CD4-positive, alpha-beta T cell (primary cell): ENCODE results near the gene ATP6V0D1. TPM values are rescaled to one million over a fixed set of nuclear protein-coding genes. Genes with fewer than 3 reads are reported as not detected.

Source experiments
- ATAC-seq: fragments of 200-7000 bp; cut with Tn5 transposase; one replicate; pipeline ENCODE4 v1.10.0; 2022; ENCODE audit warnings: mild to moderate bottlenecking; ENCODE audit not compliant: poor library complexity
- CTCF ChIA-PET: fragments of 350-600 bp; sonication (Branson Sonifier 250); formaldehyde crosslinking; loops from one replicate; lab custom pipeline; 2021; ENCODE audit warnings: antibody characterized with exemption, inconsistent platforms; lab: Charles Lee
- POLR2A ChIA-PET: fragments of 350-600 bp; sonication (Branson Sonifier 250); formaldehyde crosslinking; loops from one replicate; lab custom pipeline; 2021; ENCODE audit warnings: antibody characterized with exemption, inconsistent platforms; lab: Charles Lee
- DNase-seq, 14 experiments: peaks; one replicate each; pipeline ENCODE4 v3.0.0-alpha.2; 2013 to 2020; ENCODE audit warnings: mixed read lengths in 2 of 14
- H3K27ac ChIP-seq, 2 donors: one replicate each; pipeline versions ENCODE4 v1.5.1 to v1.7.0; 2013; ENCODE audit warnings: low read length in 2 of 2, low read depth in 1 of 2, mild to moderate bottlenecking in 1 of 2
- H3K27me3 ChIP-seq, 2 experiments: 1 replicate in 1 of 2; 2 replicates in 1 of 2; pipeline versions ENCODE4 v1.6.1 to v1.7.0; 2013; ENCODE audit warnings: low read length in 2 of 2, control low read depth in 1 of 2, mild to moderate bottlenecking in 1 of 2, moderate library complexity in 1 of 2; ENCODE audit not compliant: insufficient read depth in 2 of 2, control insufficient read depth in 1 of 2
- H3K36me3 ChIP-seq: one replicate; pipeline ENCODE4 v1.6.1; 2013; ENCODE audit warnings: low read length, control low read depth; ENCODE audit not compliant: insufficient read depth
- H3K4me1 ChIP-seq: one replicate; pipeline ENCODE4 v1.6.1; 2013; ENCODE audit warnings: low read length, control low read depth; ENCODE audit not compliant: insufficient read depth
- H3K4me3 ChIP-seq: one replicate; pipeline ENCODE4 v1.5.1; 2013; ENCODE audit warnings: mild to moderate bottlenecking, low read length, moderate library complexity
- H3K9me3 ChIP-seq, 2 experiments: 1 replicate in 1 of 2; 2 replicates in 1 of 2; pipeline versions ENCODE4 v1.6.1 to v1.7.0; 2013; ENCODE audit warnings: low read length in 2 of 2, mild to moderate bottlenecking in 2 of 2, control low read depth in 1 of 2, moderate library complexity in 1 of 2; ENCODE audit not compliant: control insufficient read depth in 1 of 2, insufficient read depth in 1 of 2
- H3K27ac Mint-ChIP-seq: one replicate; pipeline ENCODE4 v1.8.0; 2020; ENCODE audit warnings: mixed read lengths
- H3K27me3 Mint-ChIP-seq: one replicate; pipeline ENCODE4 v1.8.0; 2021; ENCODE audit warnings: mixed read lengths
- H3K36me3 Mint-ChIP-seq: one replicate; pipeline ENCODE4 v1.8.0; 2021; ENCODE audit warnings: low read depth, mixed read lengths
- H3K4me1 Mint-ChIP-seq: one replicate; pipeline ENCODE4 v1.8.0; 2021; ENCODE audit warnings: low read depth, mixed read lengths
- H3K4me3 Mint-ChIP-seq: one replicate; pipeline ENCODE4 v1.8.0; 2020; ENCODE audit warnings: mild to moderate bottlenecking, mixed read lengths
- H3K9me3 Mint-ChIP-seq: one replicate; pipeline ENCODE4 v1.8.0; 2020; ENCODE audit warnings: mixed read lengths
- CTCF ChIP-seq: fragments of 200-600 bp; IDR thresholded peaks from one replicate; pipeline ENCODE4 v1.8.0; 2022; ENCODE audit warnings: antibody characterized with exemption, mild to moderate bottlenecking
- intact Hi-C, 2 experiments: fragments of 100-400 bp; cut with DNase I in 1 of 2; cut with micrococcal nuclease in 1 of 2; formaldehyde crosslinking; loops; one replicate each; pipeline versions ENCODE4 v1.15.1 to v1.9.0; 2023 to 2025; cut with DNase I, micrococcal nuclease
- total RNA-seq, 174 experiments: library from RNA in 2 of 174; stranded (reverse) in 2 of 174; gene quantifications; one replicate each; pipeline ENCODE4 v1.2.3 and lab custom pipeline; 2021 to 2026

The ATP6V0D1 gene
- total RNA-seq, 2 experiments from 2014 or later: 39.4 to 41.7 TPM

GRCh38 chr16:67388591-67388990 lies 92.4 kb downstream of the ATP6V0D1 start:
- Histone ChIP-seq H3K9me3 (peaks cover 0 to under 1% of the 10 kb centered on the region in 2 experiments), H3K4me3 (no peak overlapping the region), H3K27ac (no peak overlapping the region), H3K4me1 (peaks cover 12% of the 10 kb centered on the region), H3K36me3 (no peaks in the 10 kb centered on the region), H3K27me3 (peaks cover 10 to 13% of the 10 kb centered on the region in 2 experiments)
- Mint-ChIP-seq H3K4me3 (no peak overlapping the region), H3K27ac (no peak overlapping the region), H3K4me1 (no peaks in the 10 kb centered on the region), H3K9me3 (no peaks in the 10 kb centered on the region), H3K27me3 (peaks cover 19% of the 10 kb centered on the region), H3K36me3 (no peaks in the 10 kb centered on the region)
- ChIA-PET CTCF (no interaction called here), POLR2A (no interaction called here)
- ATAC-seq: no peak
- DNase-seq: no peak
- intact Hi-C loops: no loop called here
- no peak for TF ChIP-seq CTCF

DNA sequence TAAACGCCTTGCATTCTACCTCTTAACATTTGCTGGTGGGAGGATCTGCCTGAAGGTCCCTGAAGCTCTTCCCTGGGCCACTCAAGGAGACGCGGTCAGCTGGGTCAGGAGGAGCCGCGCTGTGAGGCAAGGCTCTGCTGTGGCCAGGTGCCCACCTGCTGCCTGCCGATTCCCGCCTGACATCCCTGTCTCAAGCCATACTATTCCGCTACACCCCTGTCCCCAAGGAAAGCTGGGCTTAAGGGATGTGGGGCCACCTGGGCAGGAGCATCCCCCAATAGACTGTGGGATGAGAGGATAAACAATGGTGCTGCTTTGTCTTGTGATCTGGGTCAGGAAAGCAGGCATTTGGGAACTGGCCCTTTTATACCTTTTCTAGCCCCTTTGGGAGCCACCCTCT lies 92.8 kb downstream of the ATP6V0D1 start:
- no peak for TF ChIP-seq CTCF
- peaks cover 8% of the 10 kb centered on the region for H3K4me1 ChIP-seq
- no peaks in the 10 kb centered on the region for H3K9me3 Mint-ChIP-seq
- ATAC-seq: no peak
- no peaks in the 10 kb centered on the region for H3K36me3 Mint-ChIP-seq
- CTCF ChIA-PET: no interaction called here
- no peak overlapping the region for H3K4me3 ChIP-seq
- peaks cover 18% of the 10 kb centered on the region for H3K27me3 Mint-ChIP-seq
- H3K27me3 ChIP-seq: peaks cover 8 to 9% of the 10 kb centered on the region in 2 experiments
- intact Hi-C loops: no loop called here
- no peak overlapping the region for H3K27ac ChIP-seq
- no peaks in the 10 kb centered on the region for H3K36me3 ChIP-seq
- no peaks in the 10 kb centered on the region for H3K4me1 Mint-ChIP-seq
- H3K4me3 Mint-ChIP-seq: no peak overlapping the region
- POLR2A ChIA-PET: no interaction called here
- H3K27ac Mint-ChIP-seq: no peak overlapping the region
- no peak for DNase-seq
- H3K9me3 ChIP-seq: no peaks in the 10 kb centered on the region

Other genes with a start within 250 kb of the ATP6V0D1 start
- 10 to 100 TPM; 21.1 to 26.0 TPM for gene FHOD1, start 233.7 kb downstream of the ATP6V0D1 start, total RNA-seq
- 1 to 10 TPM; 3.1 TPM for gene SLC9A5, start 232.2 kb downstream of the ATP6V0D1 start, total RNA-seq
- gene PLEKHG4, start 201.6 kb downstream of the ATP6V0D1 start, total RNA-seq: 10 to 100 TPM; 13.1 to 14.0 TPM
- not detected for gene KCTD19, start 154.4 kb downstream of the ATP6V0D1 start, total RNA-seq
- not detected for gene LRRC36, start 154.3 kb downstream of the ATP6V0D1 start, total RNA-seq
- gene TPPP3, start 87.7 kb downstream of the ATP6V0D1 start, total RNA-seq: not detected
- gene ZDHHC1, start 64.7 kb downstream of the ATP6V0D1 start, total RNA-seq: under 1 TPM in 1 of 2 experiments, not detected in 1; 0.22 TPM
- gene HSD11B2, start 50.0 kb downstream of the ATP6V0D1 start, total RNA-seq: not detected
- not detected for gene AGRP, start 2.4 kb upstream of the ATP6V0D1 start, total RNA-seq
- gene RIPOR1, start 47.7 kb upstream of the ATP6V0D1 start, total RNA-seq: 10 to 100 TPM; 21.3 to 25.4 TPM
- 10 to 100 TPM; 43.8 to 46.4 TPM for gene CTCF, start 81.4 kb upstream of the ATP6V0D1 start, total RNA-seq
- gene CARMIL2, start 164.0 kb upstream of the ATP6V0D1 start, total RNA-seq: 100 to 1,000 TPM; 147 to 148 TPM
- gene ACD, start 179.1 kb upstream of the ATP6V0D1 start, total RNA-seq: 10 to 100 TPM; 21.6 to 26.0 TPM
- gene PARD6A, start 179.8 kb upstream of the ATP6V0D1 start, total RNA-seq: 1 to 10 TPM; 4.5 to 4.7 TPM
- gene ENKD1, start 185.6 kb upstream of the ATP6V0D1 start, total RNA-seq: 1 to 10 TPM; 2.0 to 3.5 TPM
- gene C16orf86, start 185.7 kb upstream of the ATP6V0D1 start, total RNA-seq: 1 to 10 TPM; 2.0 to 2.4 TPM
- 1 to 10 TPM; 2.8 to 3.7 TPM for gene GFOD2, start 238.2 kb upstream of the ATP6V0D1 start, total RNA-seq